K562 (cell line): ENCODE data around the gene ATP9A. TPM values are rescaled to one million over a fixed set of nuclear protein-coding genes. Genes with fewer than 3 reads are reported as not detected.

ENCODE experiments used
- EP300 ChIP-seq: IDR thresholded peaks from 2 replicates; pipeline ENCODE4 v1.6.1; 2012; ENCODE audit warnings: low read length, improper control_type of control experiment
- ERF ChIP-seq: fragments of 450-650 bp; formaldehyde crosslinking; IDR thresholded peaks from 2 replicates; pipeline ENCODE4 v1.4.0; 2020; ENCODE audit warnings: mild to moderate bottlenecking, mixed read lengths
- FOXJ3 ChIP-seq: sonication (generic); formaldehyde crosslinking; IDR thresholded peaks from 2 replicates; pipeline ENCODE4 v1.4.0; 2020; ENCODE audit warnings: mild to moderate bottlenecking, missing genetic modification reagents
- PTRF ChIP-seq: fragments of 450-650 bp; IDR thresholded peaks from 2 replicates; pipeline ENCODE4 v1.6.1; 2016; ENCODE audit warnings: mild to moderate bottlenecking, missing genetic modification characterization, missing compliant biosample characterization
- SRSF7 ChIP-seq: fragments of 200-400 bp; formaldehyde crosslinking; optimal IDR thresholded peaks from 2 replicates; pipeline ENCODE3; 2017; ENCODE audit warnings: mild to moderate bottlenecking, low read depth, low read length
- ZNF699 ChIP-seq: fragments of 250-450 bp; sonication (Bioruptor Pico); IDR thresholded peaks from 2 replicates; pipeline ENCODE4 v1.8.0; 2021; ENCODE audit warnings: mild to moderate bottlenecking, moderate library complexity; ENCODE audit not compliant: insufficient replicate concordance
- ZNF785 ChIP-seq: fragments of 250-450 bp; sonication (Bioruptor Pico); IDR thresholded peaks from 2 replicates; pipeline ENCODE4 v1.4.0; 2020; ENCODE audit warnings: mild to moderate bottlenecking
- polyA plus RNA-seq, 8 experiments: library from polyadenylated mRNA; depleted of rRNA in 4 of 8; stranded (reverse) in 5 of 8; unstranded in 3 of 8; fragments of >200 nt; fragmentation: Nextera tagmentation in 2 of 8; fragmentation: Illumina TruSeq in 1 of 8; extraction: Ambion mirVana in 2 of 8; extraction: Trizol in 1 of 8; gene quantifications; 2 replicates each; pipeline versions ENCODE4 v1.2.1 to v1.2.3, GENCODE V29; 2011 to 2014; ENCODE audit warnings: inconsistent platforms in 1 of 8, missing spikeins in 1 of 8
- total RNA-seq, 7 experiments: library from RNA; depleted of rRNA in 6 of 7; stranded (reverse); fragments of >200 nt in 6 of 7; fragmentation: Illumina TruSeq in 2 of 7; extraction: Trizol in 2 of 7; gene quantifications; 2 replicates each; pipeline versions ENCODE4 v1.2.1 to v1.2.3, GENCODE V29; 2011 to 2021; ENCODE audit warnings: low replicate concordance in 1 of 7
- TF ChIP-seq, protein P1 (sequence below): sonication (generic); formaldehyde crosslinking; IDR thresholded peaks from 2 replicates; pipeline ENCODE4 v1.8.0; 2022; ENCODE audit warnings: mild to moderate bottlenecking, missing genetic modification reagents
- TF ChIP-seq, protein P2 (sequence below): fragments of 250-450 bp; sonication (Bioruptor Pico); IDR thresholded peaks from 2 replicates; pipeline ENCODE4 v1.4.0; 2020
- TF ChIP-seq, protein P3 (sequence below): fragments of 450-650 bp; formaldehyde crosslinking; conservative IDR thresholded peaks from 2 replicates; pipeline ENCODE4 v1.4.0; 2022; ENCODE audit warnings: mild to moderate bottlenecking, missing genetic modification characterization
- TF ChIP-seq, protein P4 (sequence below): fragments of 250-450 bp; sonication (Bioruptor Pico); IDR thresholded peaks from 2 replicates; pipeline ENCODE4 v1.5.0; 2021; ENCODE audit warnings: mild to moderate bottlenecking, moderate library complexity

Gene ATP9A
- total and polyA plus RNA-seq, 9 of the 15 experiments (the other 6 are each of a cell fraction or from before 2014, with no cell fraction given), result 0.18 to 0.62 (median 0.29) TPM

DNA sequence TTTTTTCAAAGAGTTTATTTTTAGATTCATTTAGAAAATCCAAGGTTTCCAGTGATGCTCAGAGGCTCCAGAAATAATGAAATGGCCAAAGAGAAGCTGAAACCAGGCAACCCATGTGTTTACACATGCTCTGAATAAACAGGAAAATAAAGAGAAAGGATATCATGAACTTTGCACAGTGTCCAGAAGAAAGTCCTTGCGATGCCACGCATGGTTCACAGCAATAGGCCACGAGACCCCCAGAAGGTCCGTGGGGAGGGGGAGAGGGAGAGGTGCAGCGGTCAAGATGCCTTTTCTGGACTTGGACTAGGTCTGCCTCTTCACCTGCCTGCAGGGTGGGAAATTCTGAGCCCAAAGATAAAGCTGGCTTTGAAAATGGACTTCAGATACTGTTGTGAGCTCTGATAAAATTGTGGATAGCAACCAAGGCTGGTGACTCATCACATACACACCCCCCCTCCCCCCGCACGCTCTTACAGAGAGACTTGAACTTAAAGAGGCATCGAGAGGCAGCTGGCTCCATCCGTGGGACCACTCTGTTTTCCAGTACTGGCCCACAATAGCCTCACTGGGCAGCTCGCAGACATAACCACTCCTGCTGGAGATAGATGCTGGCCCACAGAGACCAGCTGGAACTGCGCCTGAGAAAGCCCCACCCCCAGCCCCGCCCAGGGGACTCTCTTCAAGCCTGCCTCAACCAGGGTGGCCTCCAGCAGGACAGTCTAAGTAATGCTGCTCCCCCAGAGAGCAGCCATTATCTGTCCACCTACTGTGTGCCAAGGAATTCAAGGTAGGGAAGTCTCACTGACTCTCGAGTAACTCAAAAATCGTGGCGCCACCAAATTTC is 204.5 kb downstream of the ATP9A start (continued):
- TF ChIP-seq, protein P1, sequence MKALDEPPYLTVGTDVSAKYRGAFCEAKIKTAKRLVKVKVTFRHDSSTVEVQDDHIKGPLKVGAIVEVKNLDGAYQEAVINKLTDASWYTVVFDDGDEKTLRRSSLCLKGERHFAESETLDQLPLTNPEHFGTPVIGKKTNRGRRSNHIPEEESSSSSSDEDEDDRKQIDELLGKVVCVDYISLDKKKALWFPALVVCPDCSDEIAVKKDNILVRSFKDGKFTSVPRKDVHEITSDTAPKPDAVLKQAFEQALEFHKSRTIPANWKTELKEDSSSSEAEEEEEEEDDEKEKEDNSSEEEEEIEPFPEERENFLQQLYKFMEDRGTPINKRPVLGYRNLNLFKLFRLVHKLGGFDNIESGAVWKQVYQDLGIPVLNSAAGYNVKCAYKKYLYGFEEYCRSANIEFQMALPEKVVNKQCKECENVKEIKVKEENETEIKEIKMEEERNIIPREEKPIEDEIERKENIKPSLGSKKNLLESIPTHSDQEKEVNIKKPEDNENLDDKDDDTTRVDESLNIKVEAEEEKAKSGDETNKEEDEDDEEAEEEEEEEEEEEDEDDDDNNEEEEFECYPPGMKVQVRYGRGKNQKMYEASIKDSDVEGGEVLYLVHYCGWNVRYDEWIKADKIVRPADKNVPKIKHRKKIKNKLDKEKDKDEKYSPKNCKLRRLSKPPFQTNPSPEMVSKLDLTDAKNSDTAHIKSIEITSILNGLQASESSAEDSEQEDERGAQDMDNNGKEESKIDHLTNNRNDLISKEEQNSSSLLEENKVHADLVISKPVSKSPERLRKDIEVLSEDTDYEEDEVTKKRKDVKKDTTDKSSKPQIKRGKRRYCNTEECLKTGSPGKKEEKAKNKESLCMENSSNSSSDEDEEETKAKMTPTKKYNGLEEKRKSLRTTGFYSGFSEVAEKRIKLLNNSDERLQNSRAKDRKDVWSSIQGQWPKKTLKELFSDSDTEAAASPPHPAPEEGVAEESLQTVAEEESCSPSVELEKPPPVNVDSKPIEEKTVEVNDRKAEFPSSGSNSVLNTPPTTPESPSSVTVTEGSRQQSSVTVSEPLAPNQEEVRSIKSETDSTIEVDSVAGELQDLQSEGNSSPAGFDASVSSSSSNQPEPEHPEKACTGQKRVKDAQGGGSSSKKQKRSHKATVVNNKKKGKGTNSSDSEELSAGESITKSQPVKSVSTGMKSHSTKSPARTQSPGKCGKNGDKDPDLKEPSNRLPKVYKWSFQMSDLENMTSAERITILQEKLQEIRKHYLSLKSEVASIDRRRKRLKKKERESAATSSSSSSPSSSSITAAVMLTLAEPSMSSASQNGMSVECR, result no peak
- TF ChIP-seq, protein P2, sequence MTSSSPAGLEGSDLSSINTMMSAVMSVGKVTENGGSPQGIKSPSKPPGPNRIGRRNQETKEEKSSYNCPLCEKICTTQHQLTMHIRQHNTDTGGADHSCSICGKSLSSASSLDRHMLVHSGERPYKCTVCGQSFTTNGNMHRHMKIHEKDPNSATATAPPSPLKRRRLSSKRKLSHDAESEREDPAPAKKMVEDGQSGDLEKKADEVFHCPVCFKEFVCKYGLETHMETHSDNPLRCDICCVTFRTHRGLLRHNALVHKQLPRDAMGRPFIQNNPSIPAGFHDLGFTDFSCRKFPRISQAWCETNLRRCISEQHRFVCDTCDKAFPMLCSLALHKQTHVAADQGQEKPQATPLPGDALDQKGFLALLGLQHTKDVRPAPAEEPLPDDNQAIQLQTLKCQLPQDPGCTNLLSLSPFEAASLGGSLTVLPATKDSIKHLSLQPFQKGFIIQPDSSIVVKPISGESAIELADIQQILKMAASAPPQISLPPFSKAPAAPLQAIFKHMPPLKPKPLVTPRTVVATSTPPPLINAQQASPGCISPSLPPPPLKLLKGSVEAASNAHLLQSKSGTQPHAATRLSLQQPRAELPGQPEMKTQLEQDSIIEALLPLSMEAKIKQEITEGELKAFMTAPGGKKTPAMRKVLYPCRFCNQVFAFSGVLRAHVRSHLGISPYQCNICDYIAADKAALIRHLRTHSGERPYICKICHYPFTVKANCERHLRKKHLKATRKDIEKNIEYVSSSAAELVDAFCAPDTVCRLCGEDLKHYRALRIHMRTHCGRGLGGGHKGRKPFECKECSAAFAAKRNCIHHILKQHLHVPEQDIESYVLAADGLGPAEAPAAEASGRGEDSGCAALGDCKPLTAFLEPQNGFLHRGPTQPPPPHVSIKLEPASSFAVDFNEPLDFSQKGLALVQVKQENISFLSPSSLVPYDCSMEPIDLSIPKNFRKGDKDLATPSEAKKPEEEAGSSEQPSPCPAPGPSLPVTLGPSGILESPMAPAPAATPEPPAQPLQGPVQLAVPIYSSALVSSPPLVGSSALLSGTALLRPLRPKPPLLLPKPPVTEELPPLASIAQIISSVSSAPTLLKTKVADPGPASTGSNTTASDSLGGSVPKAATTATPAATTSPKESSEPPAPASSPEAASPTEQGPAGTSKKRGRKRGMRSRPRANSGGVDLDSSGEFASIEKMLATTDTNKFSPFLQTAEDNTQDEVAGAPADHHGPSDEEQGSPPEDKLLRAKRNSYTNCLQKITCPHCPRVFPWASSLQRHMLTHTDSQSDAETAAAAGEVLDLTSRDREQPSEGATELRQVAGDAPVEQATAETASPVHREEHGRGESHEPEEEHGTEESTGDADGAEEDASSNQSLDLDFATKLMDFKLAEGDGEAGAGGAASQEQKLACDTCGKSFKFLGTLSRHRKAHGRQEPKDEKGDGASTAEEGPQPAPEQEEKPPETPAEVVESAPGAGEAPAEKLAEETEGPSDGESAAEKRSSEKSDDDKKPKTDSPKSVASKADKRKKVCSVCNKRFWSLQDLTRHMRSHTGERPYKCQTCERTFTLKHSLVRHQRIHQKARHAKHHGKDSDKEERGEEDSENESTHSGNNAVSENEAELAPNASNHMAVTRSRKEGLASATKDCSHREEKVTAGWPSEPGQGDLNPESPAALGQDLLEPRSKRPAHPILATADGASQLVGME (CRISPR knock-in tag), result no peak
- no peak for TF ChIP-seq FOXJ3 (CRISPR knock-in tag)
- no peak for TF ChIP-seq ERF (CRISPR knock-in tag)
- no peak for TF ChIP-seq SRSF7
- TF ChIP-seq ZNF699 (CRISPR knock-in tag), result no peak
- TF ChIP-seq, protein P3, sequence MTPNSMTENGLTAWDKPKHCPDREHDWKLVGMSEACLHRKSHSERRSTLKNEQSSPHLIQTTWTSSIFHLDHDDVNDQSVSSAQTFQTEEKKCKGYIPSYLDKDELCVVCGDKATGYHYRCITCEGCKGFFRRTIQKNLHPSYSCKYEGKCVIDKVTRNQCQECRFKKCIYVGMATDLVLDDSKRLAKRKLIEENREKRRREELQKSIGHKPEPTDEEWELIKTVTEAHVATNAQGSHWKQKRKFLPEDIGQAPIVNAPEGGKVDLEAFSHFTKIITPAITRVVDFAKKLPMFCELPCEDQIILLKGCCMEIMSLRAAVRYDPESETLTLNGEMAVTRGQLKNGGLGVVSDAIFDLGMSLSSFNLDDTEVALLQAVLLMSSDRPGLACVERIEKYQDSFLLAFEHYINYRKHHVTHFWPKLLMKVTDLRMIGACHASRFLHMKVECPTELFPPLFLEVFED (CRISPR knock-in tag), result no peak
- TF ChIP-seq EP300, result peak; percentile 6; the same call in 1 of the 2 replicates
- TF ChIP-seq, protein P4, sequence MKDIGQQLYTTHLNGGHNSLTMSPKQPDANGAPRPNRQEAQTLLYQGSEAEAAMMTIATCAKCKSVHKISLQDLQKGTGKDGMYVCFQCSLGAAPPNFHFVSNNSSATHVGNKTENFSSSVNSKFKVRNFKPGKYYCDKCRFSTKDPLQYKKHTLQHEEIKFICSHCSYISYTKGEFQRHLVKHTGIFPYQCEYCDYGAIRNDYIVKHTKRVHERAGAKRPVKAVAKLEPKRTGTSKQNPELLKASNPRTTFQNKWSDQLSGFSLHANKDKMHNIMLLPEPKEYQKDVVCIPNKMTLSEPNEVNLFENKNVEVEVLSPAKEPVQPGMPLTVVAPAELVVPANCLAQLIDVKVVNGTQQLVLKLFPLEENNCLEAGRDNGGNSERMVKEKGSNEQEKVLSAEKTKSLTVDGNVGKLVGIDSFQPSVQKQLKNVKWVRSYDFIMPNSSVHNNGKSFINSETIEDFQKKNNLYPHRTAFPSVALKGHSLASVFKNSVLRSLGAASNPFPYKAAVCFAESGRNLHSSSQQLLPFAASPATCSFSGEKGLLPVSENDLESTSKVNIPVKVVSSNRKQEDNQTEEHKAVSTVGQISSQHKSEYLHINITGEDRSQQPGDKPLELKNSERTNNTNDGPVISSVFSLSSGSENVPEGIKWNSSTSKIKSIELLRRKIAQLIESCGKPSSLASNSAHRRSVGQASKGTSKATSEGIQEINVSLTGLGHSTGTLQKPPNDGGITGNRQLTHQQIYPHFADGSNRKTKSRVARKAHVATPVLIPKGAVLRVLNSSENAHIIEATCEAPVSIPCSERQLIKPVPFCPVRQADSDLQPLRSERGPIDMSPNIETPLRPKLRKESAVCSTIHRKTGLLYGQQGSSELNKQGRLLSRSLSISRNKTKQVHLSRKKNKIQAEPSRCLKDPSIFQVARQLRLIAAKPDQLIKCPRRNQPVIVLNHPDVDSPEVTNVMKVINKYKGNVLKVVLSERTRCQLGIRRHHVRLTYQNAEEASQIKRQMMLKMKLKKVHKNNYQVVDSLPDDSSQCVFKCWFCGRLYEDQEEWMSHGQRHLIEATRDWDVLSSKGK (CRISPR knock-in tag), result no peak
- no peak for TF ChIP-seq ZNF785
- no peak for TF ChIP-seq PTRF
